Kidney tubule cell (primary cell): ENCODE results near the gene THADA.
"Not testable (repeated sequence)": the region's sequence is repeated elsewhere in the genome, so short reads cannot be mapped to it uniquely, and the experiment has no call there.

Experiments used
- DNase-seq: peaks from one replicate; pipeline ENCODE4 v3.0.0-alpha.2; 2018; ENCODE audit warnings: low spot score

The THADA gene

GRCh38 chr2:43387092-43388062, 208.5 kb downstream of the THADA start:
- peak; percentile 6 for DNase-seq

DNA sequence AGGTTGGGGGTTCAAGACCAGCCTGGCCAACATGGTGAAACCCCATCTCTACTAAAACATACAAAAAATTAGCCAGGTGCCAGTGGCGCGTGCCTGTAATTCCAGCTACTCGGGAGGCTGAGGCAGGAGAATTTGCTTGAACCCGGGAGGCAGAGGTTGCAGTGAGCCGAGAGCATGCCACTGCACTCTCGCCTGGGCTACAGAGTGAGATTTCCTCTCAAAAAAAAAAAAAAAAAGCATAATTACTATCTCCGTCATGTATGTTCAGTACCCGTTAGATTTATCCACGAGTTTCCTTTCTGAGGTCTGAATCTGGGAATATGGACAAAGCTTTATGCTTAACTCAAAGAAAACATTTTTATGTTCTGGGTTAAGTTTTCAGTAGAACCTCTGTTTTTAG, 209.2 kb downstream of the THADA start:
- DNase-seq, result not testable (repeated sequence)

GRCh38 chr2:43384143-43384542, 211.7 kb downstream of the THADA start:
- DNase-seq, result no peak

- no peak for DNase-seq
Measured at GRCh38 chr2:43383533-43383932, 212.3 kb downstream of the THADA start.

DNA sequence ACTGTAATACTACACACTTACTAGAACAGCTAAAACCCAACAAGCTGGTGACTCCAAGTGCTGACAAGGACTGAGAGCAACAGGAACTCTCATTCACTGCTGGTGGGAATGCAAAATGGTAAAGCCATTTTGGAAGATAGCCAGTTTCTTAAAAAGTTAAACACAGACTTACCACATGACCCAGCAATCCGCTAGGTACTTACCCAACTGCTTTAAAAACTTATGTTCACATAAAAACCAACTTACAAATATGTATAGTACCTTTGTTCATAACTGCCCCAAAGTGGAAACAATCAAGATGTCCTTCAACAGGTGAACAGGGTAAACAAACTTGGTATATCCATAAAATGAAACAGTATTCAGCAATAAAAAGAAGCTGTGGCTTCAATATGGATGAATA, 216.3 kb downstream of the THADA start:
- no peak for DNase-seq

GRCh38 chr2:43377327-43377726, 218.5 kb downstream of the THADA start:
- DNase-seq, result no peak

DNA sequence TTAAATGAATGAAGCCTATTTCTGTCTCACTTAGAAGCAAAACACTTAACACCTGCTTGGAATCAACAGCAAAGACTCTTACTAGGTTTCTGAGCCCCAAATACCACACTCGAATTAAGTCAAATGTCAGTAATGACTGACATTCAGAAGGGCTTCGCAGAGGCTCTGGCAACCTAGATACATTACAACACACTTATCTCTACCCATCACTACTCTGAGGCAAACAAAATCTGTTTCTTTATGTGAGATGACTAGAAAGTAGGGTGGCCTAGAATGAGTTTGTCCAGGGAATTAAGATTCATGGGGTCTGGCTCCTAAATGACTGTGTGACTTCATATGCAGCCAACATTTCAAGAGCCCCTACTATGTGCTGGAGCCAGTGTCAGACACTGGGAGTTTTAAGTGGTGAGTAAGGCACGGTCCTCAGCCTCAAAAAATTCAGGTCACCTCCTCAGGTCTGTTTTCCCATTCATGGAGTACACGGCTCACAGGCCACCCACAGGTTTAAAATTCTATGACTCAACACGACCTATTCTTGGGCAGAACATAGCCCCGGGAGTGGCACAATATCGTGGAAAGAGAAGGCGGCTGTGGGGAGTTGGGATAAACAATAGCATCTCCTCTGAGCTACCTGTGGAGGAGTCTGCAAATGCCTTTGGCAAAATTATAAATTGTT, 219.2 kb downstream of the THADA start:
- peak; percentile 23 for DNase-seq

DNA sequence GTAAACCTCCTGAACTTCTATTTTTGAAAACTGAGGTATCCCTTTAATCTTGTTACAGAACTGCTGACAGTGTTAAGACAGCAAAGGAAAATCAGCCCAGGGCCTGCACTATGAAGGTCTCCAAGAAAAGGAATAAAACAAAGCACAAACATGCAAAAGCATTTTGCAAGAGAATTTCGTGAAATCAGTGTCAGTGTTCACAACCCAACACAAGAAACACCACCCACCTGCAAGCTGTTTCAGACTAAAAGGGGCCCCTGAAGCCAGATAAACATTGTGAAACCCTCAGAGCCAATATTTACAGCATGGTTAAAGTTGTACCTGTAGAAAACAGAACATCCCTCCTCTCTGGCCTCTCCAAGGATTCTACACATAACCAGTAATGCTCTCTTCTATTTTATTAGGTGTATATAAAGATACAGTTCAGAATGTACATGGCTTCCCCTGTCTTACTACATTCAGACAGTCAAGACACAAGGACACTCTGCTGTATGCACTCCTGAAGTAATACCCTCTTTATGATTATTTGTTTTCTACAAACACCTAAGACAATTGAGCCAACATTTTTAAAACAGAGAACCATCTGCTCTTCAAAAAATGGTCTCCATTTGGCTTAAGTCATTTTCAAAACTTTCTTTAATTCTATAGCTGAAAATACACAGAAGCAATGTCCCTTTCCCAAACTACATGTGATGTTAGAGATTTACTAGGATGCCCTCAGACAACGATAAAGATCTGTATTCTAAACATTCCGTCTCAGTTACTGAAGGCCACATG, 219.9 kb downstream of the THADA start:
- no peak for DNase-seq

DNA sequence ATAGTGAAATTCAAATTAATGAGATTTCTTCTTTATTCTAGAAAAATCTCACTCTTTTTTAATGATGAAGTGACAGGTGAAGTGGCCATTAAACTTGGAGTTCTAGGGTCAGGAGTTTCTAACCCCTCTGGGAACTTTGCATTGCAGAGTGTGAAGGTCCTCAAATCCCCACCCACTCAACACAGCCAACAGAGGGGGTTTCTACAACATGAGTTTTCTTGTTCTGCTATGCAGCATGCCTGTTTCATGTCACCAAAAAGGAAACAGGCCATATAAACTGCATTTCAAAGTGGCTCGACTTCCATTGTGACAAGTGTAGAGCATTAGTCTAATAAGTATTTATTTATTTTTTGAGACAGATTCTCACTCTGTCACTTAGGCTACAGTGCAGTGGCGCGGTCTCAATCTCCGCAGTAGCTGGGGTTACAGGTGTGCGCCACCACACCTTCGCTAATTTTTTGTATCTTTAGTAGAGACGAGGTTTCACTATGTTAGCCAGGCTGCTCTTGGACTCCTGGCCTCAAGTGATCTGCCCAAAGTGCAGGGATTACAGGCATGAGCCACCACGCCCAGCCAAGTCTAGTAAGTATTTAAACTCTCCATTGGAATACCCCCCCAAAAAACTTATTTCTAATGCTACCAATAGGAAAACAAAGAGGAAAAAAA, 223.3 kb downstream of the THADA start:
- no peak for DNase-seq

- peak; percentile 22 for DNase-seq
Measured at GRCh38 chr2:43370705-43371104, 225.1 kb downstream of the THADA start.

GRCh38 chr2:43370146-43370545, 225.7 kb downstream of the THADA start:
- peak; percentile 68 for DNase-seq

- peak; percentile 77 for DNase-seq
Measured at GRCh38 chr2:43368483-43369385, 227.1 kb downstream of the THADA start.

GRCh38 chr2:43367012-43367782, 228.6 kb downstream of the THADA start:
- no peak for DNase-seq

GRCh38 chr2:43363120-43363519, 232.7 kb downstream of the THADA start:
- DNase-seq, result no peak

GRCh38 chr2:43361286-43361685, 234.6 kb downstream of the THADA start:
- no peak for DNase-seq

DNA sequence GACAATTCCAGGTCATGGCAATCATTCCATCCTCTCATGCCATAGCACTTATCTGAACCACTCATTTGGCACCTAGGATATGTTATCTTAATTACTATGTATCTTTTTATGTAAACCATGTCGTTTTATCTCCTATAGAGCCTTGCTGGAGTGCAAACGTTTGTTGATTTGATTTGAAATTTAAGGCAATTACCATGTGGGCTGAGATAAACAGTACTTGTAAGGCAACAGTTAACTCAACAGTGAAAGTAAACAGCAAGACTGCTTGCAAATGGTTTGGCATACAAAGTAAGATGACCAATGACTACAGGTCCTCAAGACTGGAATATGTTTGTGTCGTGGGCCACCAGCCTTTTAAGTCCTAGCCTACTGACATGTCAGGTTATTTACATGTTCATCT, 235.7 kb downstream of the THADA start:
- DNase-seq, result no peak

DNA sequence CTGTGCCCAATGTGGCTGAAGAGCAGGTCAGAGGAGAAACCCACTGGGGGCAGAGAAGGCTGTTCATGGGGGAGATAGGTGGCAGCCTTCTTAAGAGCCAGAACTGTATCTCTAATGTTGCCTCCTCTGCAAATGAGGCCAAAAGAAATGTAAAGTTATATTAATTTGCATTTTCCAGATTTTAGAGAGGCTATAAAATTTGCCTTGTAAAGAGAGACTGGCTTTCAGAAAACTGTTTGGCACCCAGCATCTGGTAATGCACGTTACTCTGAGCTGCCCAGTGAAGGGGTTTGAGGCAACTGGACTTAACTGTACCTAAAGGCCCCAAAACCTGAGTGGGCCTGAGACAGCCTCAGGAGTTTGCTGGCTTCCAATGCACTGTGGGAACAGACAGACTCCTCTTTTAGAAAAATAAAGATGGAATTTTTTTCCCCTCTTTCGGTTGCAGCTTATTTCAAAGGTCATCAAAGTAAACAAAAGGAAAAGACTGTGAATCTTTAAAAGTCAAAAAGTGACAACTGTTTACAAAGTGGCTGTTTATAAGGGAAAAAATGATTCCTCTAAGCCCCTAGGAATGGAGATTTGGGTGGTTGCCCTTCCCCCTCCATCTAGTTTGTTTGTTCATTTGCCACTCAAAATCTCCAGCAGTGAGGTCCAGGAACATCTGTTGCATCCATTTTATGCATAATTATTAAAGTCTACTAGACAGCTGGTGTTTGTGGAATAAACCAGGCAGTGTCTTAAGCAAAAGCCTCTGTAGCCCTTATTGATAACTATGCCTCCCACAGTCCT, 237.2 kb downstream of the THADA start:
- no peak for DNase-seq

DNA sequence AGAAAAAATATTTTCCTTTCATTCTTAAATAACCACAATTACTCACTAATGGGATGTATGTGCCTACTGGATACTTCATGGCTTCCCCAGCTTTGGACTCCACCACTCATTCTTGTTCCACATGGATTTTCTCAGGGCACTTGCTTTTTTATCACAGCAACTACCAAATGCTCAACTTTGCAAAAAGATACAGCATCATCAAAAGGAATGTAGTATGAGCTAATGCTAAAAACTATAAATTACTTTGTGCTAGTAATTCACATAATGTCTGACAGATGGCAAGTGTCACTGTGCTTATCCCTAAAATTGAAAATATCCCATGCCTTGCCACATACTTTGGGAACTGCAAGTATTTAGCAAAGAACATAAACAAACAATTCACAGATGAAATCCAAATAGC, 239.1 kb downstream of the THADA start:
- DNase-seq, result peak; percentile 17

DNA sequence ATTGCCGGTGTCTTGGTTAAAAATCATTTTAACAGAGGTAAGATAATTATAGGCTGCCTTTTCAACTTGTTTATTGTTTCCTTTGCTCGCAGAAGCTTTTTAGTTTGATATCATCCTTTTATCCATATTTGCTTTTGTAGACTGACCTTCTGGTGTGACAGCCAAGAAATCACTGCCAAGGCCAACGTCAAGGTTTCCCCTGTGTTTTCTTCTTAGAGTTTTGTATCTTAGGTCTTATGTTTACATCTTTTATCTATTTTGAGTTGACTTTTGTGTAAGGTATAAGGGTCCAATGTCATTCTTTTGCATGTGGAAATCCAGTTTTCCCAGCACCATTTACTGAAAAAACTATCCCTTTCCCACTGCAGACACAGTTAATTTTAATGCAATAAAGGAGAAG, 240.4 kb downstream of the THADA start:
- no peak for DNase-seq
